Bronchial smooth muscle cell (primary cell): Measurements from ENCODE around the gene TFCP2. TPM values are rescaled to one million over a fixed set of nuclear protein-coding genes. Genes with fewer than 3 reads are reported as not detected.

Experiments
- total RNA-seq: library from RNA; depleted of rRNA; stranded (reverse); fragments of >200 nt; gene quantifications from 2 replicates; pipeline ENCODE4 v1.2.1, GENCODE V29; 2014

TFCP2 gene
- 6.4 and 7.7 TPM in 2 replicates for total RNA-seq

GRCh38 chr12:51172515-51173431, at the start of gene TFCP2:
Gene TFCP2 (minus strand): TSS chr12:51173135. CDS start chr12:51172422, 713 bp downstream.

GRCh38 chr12:51217968-51218606, 45.2 kb upstream of the TFCP2 start, which contains the start of gene POU6F1:
Gene POU6F1 (minus strand): TSS chr12:51218062. CDS start chr12:51206836, 11,226 bp downstream.

GRCh38 chr12:51083126-51083833, 89.7 kb downstream of the TFCP2 start, which contains the start of gene CSRNP2:
Gene CSRNP2 (minus strand): TSS chr12:51083596. CDS start chr12:51076561, 7,035 bp downstream.

GRCh38 chr12:51047655-51048540, 125.0 kb downstream of the TFCP2 start, which contains the start of gene LETMD1:
Gene LETMD1 (plus strand): TSS chr12:51048327. CDS start chr12:51048357, 30 bp downstream.

Other genes starting within 250 kb of the TFCP2 start
- gene HIGD1C, start 220.6 kb downstream of the TFCP2 start, total RNA-seq = not detected in 2 replicates
- 62.2 and 67.5 TPM in 2 replicates for gene SLC11A2, start 146.8 kb downstream of the TFCP2 start, total RNA-seq
- gene LETMD1, start 124.8 kb downstream of the TFCP2 start, total RNA-seq = 53.4 and 71.7 TPM in 2 replicates
- gene CSRNP2, start 89.5 kb downstream of the TFCP2 start, total RNA-seq = 9.5 and 10.4 TPM in 2 replicates
- gene POU6F1, start 44.9 kb upstream of the TFCP2 start, total RNA-seq = 1.6 and 2.6 TPM in 2 replicates
- gene DAZAP2, start 65.7 kb upstream of the TFCP2 start, total RNA-seq = 43.8 and 44.4 TPM in 2 replicates
- 6.0 and 8.2 TPM in 2 replicates for gene SMAGP, start 97.3 kb upstream of the TFCP2 start, total RNA-seq
- gene BIN2, start 151.0 kb upstream of the TFCP2 start, total RNA-seq = not detected in 2 replicates
- not detected in 2 replicates for gene CELA1, start 173.5 kb upstream of the TFCP2 start, total RNA-seq
- 18.2 and 71.2 TPM in 2 replicates for gene GALNT6, start 218.3 kb upstream of the TFCP2 start, total RNA-seq